Neural cell (in vitro differentiated cells): ENCODE measurements around the gene PLD6. TPM values are rescaled to one million over a fixed set of nuclear protein-coding genes. Genes with fewer than 3 reads are reported as not detected.

Source experiments
- H2AFZ ChIP-seq: fragments of 200-600, 300-800 bp; sonication (generic), shearing (Covaris generic); 2 replicates; pipeline ENCODE4 v1.6.0; 2014; ENCODE audit warnings: low read depth, mild to moderate bottlenecking, antibody characterized with exemption, low read length, moderate library complexity
- H3F3A ChIP-seq: fragments of 200-600 bp; shearing (Covaris generic); 2 replicates; pipeline ENCODE4 v1.6.1; 2016; ENCODE audit warnings: mild to moderate bottlenecking, moderate library complexity, mixed read lengths, antibody characterized with exemption, low read length; ENCODE audit not compliant: insufficient read depth, poor library complexity, severe bottlenecking
- H3K27ac ChIP-seq: fragments of 200-600, 300-800 bp; sonication (generic), shearing (Covaris generic); 2 replicates; pipeline ENCODE4 v1.5.1; 2014; ENCODE audit warnings: mild to moderate bottlenecking, low read length, moderate library complexity
- H3K27me3 ChIP-seq: fragments of 300-800, 200-600 bp; sonication (generic), shearing (Covaris generic); 2 replicates; pipeline ENCODE4 v1.6.0; 2014; ENCODE audit warnings: mild to moderate bottlenecking, low read depth, low read length, moderate library complexity; ENCODE audit not compliant: insufficient read depth
- H3K36me3 ChIP-seq: fragments of 300-800, 200-600 bp; sonication (generic), shearing (Covaris generic); 2 replicates; pipeline ENCODE4 v1.5.1; 2014; ENCODE audit warnings: mild to moderate bottlenecking, antibody characterized with exemption, low read length, moderate library complexity; ENCODE audit not compliant: insufficient read depth
- H3K4me2 ChIP-seq: fragments of 300-800, 200-600 bp; sonication (generic), shearing (Covaris generic); 2 replicates; pipeline ENCODE4 v1.6.0; 2014; ENCODE audit warnings: mild to moderate bottlenecking, low read length
- H3K4me3 ChIP-seq: fragments of 300-800, 200-600 bp; sonication (generic), shearing (Covaris generic); 2 replicates; pipeline ENCODE4 v1.5.1; 2014; ENCODE audit warnings: mild to moderate bottlenecking, low read length, moderate library complexity
- H3K79me2 ChIP-seq: fragments of 200-600 bp; shearing (Covaris generic); replicated peaks from 2 replicates; pipeline ENCODE4 v1.6.0; 2014; ENCODE audit warnings: mild to moderate bottlenecking, low read length, moderate library complexity; ENCODE audit not compliant: insufficient read depth
- H3K9ac ChIP-seq: fragments of 300-800, 200-600 bp; sonication (generic), shearing (Covaris generic); 2 replicates; pipeline ENCODE4 v1.6.1; 2016; ENCODE audit warnings: mild to moderate bottlenecking, low read length, mixed read lengths
- H3K9me2 ChIP-seq: fragments of 200-600 bp; shearing (Covaris generic); 2 replicates; pipeline ENCODE4 v1.6.1; 2016; ENCODE audit warnings: mild to moderate bottlenecking, low read length, mixed read lengths; ENCODE audit not compliant: insufficient read depth
- H3K9me3 ChIP-seq: fragments of 200-600, 300-800 bp; sonication (generic), shearing (Covaris generic); 2 replicates; pipeline ENCODE4 v1.6.1; 2016; ENCODE audit warnings: mild to moderate bottlenecking, mixed run types, low read length, moderate library complexity, mixed read lengths
- H4K20me1 ChIP-seq: fragments of 200-600 bp; shearing (Covaris generic); 2 replicates; pipeline ENCODE4 v1.6.1; 2016; ENCODE audit warnings: mild to moderate bottlenecking, mixed run types; ENCODE audit not compliant: insufficient read depth
- CTCF ChIP-seq: fragments of 450-650 bp; IDR thresholded peaks from 2 replicates; pipeline ENCODE4 v1.5.1; 2014; ENCODE audit warnings: antibody characterized with exemption, mild to moderate bottlenecking, moderate library complexity; ENCODE audit not compliant: poor library complexity, severe bottlenecking
- EP300 ChIP-seq: fragments of 450-650 bp; conservative IDR thresholded peaks from 2 replicates; pipeline ENCODE4 v1.6.1; 2014; ENCODE audit warnings: antibody characterized with exemption, mild to moderate bottlenecking, moderate library complexity; ENCODE audit not compliant: poor library complexity, severe bottlenecking
- EZH2 ChIP-seq: fragments of 200-600, 300-800 bp; shearing (Covaris generic), sonication (generic); IDR thresholded peaks from 2 replicates; pipeline ENCODE4 v1.6.1; 2014; ENCODE audit warnings: antibody characterized with exemption, low read length, borderline replicate concordance, mild to moderate bottlenecking; ENCODE audit not compliant: insufficient read depth, poor library complexity, severe bottlenecking
- MXI1 ChIP-seq: fragments of 450-650 bp; conservative IDR thresholded peaks from 2 replicates; pipeline ENCODE4 v1.6.1; 2014; ENCODE audit warnings: antibody characterized with exemption, mild to moderate bottlenecking; ENCODE audit not compliant: poor library complexity, severe bottlenecking
- POLR2AphosphoS5 ChIP-seq: IDR thresholded peaks from 2 replicates; pipeline ENCODE4 v1.6.1; 2012
- RAD21 ChIP-seq: fragments of 450-650 bp; conservative IDR thresholded peaks from 2 replicates; pipeline ENCODE4 v1.6.1; 2014; ENCODE audit warnings: antibody characterized with exemption, mild to moderate bottlenecking, moderate library complexity
- SMC3 ChIP-seq: fragments of 450-650 bp; conservative IDR thresholded peaks from 2 replicates; pipeline ENCODE4 v1.6.1; 2014; ENCODE audit warnings: antibody characterized with exemption, mild to moderate bottlenecking, moderate library complexity; ENCODE audit not compliant: poor library complexity
- TAF1 ChIP-seq: IDR thresholded peaks from 2 replicates; pipeline ENCODE4 v1.6.1; 2012; ENCODE audit warnings: low read depth
- polyA plus RNA-seq: library from polyadenylated mRNA; depleted of rRNA; stranded (reverse); fragments of >200 nt; gene quantifications from 2 replicates; pipeline ENCODE4 v1.2.3, GENCODE V29; 2014
- TF ChIP-seq, protein P1 (sequence below): IDR thresholded peaks from 2 replicates; pipeline ENCODE4 v1.6.1; 2012; ENCODE audit warnings: borderline replicate concordance

Gene PLD6
- polyA plus RNA-seq, 1 donor from 2014 or later: 2.0 TPM

- Histone ChIP-seq H3K27me3 (no peaks in the 10 kb centered on the region), H3K4me2 (no peak overlapping the region), H4K20me1 (no peaks in the 10 kb centered on the region), H3K36me3 (peaks cover 1% of the 10 kb centered on the region), H3K79me2 (no peaks in the 10 kb centered on the region), H3K9me3 (no peaks in the 10 kb centered on the region), H3K9me2 (no peaks in the 10 kb centered on the region), H3F3A (no peaks in the 10 kb centered on the region), H3K27ac (no peak overlapping the region), H3K9ac (no peak overlapping the region), H3K4me3 (no peak overlapping the region), H2AFZ (no peak overlapping the region)
- TF ChIP-seq SMC3 (no peak), EZH2 (no peak), TAF1 (no peak), CTCF (no peak), POLR2AphosphoS5 (no peak), RAD21 (no peak), MXI1 (no peak), EP300 (no peak)
- TF ChIP-seq, protein P1, sequence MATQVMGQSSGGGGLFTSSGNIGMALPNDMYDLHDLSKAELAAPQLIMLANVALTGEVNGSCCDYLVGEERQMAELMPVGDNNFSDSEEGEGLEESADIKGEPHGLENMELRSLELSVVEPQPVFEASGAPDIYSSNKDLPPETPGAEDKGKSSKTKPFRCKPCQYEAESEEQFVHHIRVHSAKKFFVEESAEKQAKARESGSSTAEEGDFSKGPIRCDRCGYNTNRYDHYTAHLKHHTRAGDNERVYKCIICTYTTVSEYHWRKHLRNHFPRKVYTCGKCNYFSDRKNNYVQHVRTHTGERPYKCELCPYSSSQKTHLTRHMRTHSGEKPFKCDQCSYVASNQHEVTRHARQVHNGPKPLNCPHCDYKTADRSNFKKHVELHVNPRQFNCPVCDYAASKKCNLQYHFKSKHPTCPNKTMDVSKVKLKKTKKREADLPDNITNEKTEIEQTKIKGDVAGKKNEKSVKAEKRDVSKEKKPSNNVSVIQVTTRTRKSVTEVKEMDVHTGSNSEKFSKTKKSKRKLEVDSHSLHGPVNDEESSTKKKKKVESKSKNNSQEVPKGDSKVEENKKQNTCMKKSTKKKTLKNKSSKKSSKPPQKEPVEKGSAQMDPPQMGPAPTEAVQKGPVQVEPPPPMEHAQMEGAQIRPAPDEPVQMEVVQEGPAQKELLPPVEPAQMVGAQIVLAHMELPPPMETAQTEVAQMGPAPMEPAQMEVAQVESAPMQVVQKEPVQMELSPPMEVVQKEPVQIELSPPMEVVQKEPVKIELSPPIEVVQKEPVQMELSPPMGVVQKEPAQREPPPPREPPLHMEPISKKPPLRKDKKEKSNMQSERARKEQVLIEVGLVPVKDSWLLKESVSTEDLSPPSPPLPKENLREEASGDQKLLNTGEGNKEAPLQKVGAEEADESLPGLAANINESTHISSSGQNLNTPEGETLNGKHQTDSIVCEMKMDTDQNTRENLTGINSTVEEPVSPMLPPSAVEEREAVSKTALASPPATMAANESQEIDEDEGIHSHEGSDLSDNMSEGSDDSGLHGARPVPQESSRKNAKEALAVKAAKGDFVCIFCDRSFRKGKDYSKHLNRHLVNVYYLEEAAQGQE: no peak
These were observed 15.2 kb upstream of the PLD6 start for GRCh38 chr17:17221329-17221728.

GRCh38 chr17:17220529-17220928 is 14.4 kb upstream of the PLD6 start:
- Histone ChIP-seq H3K27me3 (no peaks in the 10 kb centered on the region), H3K4me3 (no peak overlapping the region), H3K79me2 (no peaks in the 10 kb centered on the region), H4K20me1 (no peaks in the 10 kb centered on the region), H3K36me3 (no peaks in the 10 kb centered on the region), H3K9me2 (no peaks in the 10 kb centered on the region), H3K9ac (no peak overlapping the region), H3K27ac (no peak overlapping the region), H3K4me2 (no peak overlapping the region), H3F3A (no peaks in the 10 kb centered on the region), H2AFZ (no peak overlapping the region), H3K9me3 (no peaks in the 10 kb centered on the region)
- TF ChIP-seq EZH2 (no peak), CTCF (no peak), POLR2AphosphoS5 (no peak), MXI1 (no peak)
